Measurements from ENCODE around the gene ONECUT1.

- TF ChIP-seq EP300 (IDR thresholded peaks at IDR 0.05) = no peak
- no peak for TF ChIP-seq POLR2AphosphoS5 (IDR thresholded peaks at IDR 0.05)
- no peak for TF ChIP-seq CTCF (IDR thresholded peaks at IDR 0.05)
Measured at GRCh38 chr15:52786436-52787122, 3.6 kb downstream of the ONECUT1 start.
